DOHH2 (cell line): ENCODE results near the gene CCR3.

Source experiments
- H3F3A ChIP-seq: fragments of 200-600 bp; sonication (generic), shearing (Covaris generic); 2 replicates; pipeline ENCODE4 v1.6.0; 2016; ENCODE audit warnings: antibody characterized with exemption, mild to moderate bottlenecking; ENCODE audit not compliant: control insufficient read depth, insufficient read depth
- H3K27ac ChIP-seq: fragments of 200-600 bp; sonication (generic); 2 replicates; pipeline ENCODE4 v1.5.1; 2014; ENCODE audit warnings: low read depth, mild to moderate bottlenecking, low read length, moderate library complexity
- H3K27me3 ChIP-seq: fragments of 200-600 bp; sonication (generic); 2 replicates; pipeline ENCODE4 v1.6.1; 2014; ENCODE audit warnings: mild to moderate bottlenecking, low read length, mixed read lengths; ENCODE audit not compliant: control insufficient read depth
- H3K36me3 ChIP-seq: fragments of 200-600 bp; sonication (generic); 2 replicates; pipeline ENCODE4 v1.6.1; 2014; ENCODE audit warnings: mild to moderate bottlenecking, low read length, moderate library complexity, mixed read lengths; ENCODE audit not compliant: control insufficient read depth
- H3K4me1 ChIP-seq: fragments of 200-600 bp; sonication (generic); 2 replicates; pipeline ENCODE4 v1.6.1; 2014; ENCODE audit warnings: mild to moderate bottlenecking, low read length, mixed read lengths; ENCODE audit not compliant: control insufficient read depth
- H3K4me2 ChIP-seq: fragments of 200-600 bp; sonication (generic); 2 replicates; pipeline ENCODE4 v1.6.0; 2014; ENCODE audit warnings: mild to moderate bottlenecking, low read length, moderate library complexity
- H3K4me3 ChIP-seq: fragments of 200-600 bp; sonication (generic); 2 replicates; pipeline ENCODE4 v1.5.1; 2014; ENCODE audit warnings: mild to moderate bottlenecking, low read length, mixed read lengths
- H3K79me2 ChIP-seq: fragments of 200-600 bp; sonication (generic); 2 replicates; pipeline ENCODE4 v1.6.1; 2014; ENCODE audit warnings: mild to moderate bottlenecking, low read length, mixed read lengths; ENCODE audit not compliant: control insufficient read depth
- H3K9me2 ChIP-seq: fragments of 200-600 bp; sonication (generic); replicated peaks from 2 replicates; pipeline ENCODE4 v1.6.1; 2014; ENCODE audit warnings: mild to moderate bottlenecking, low read length, mixed read lengths; ENCODE audit not compliant: control insufficient read depth
- H3K9me3 ChIP-seq: fragments of 200-600 bp; sonication (generic); 2 replicates; pipeline ENCODE4 v1.6.1; 2014; ENCODE audit warnings: antibody characterized with exemption, low read length, mixed read lengths; ENCODE audit not compliant: control insufficient read depth, insufficient read depth
- H4K20me1 ChIP-seq: fragments of 200-600 bp; sonication (generic); 2 replicates; pipeline ENCODE4 v1.6.0; 2014; ENCODE audit warnings: low read depth, mild to moderate bottlenecking, antibody characterized with exemption, low read length, moderate library complexity; ENCODE audit not compliant: control insufficient read depth, insufficient read depth
- CTCF ChIP-seq: fragments of 200-600 bp; sonication (generic); IDR thresholded peaks from one replicate; pipeline ENCODE4 v1.5.1; 2014; ENCODE audit warnings: antibody characterized with exemption, mild to moderate bottlenecking, low read depth, low read length; ENCODE audit not compliant: poor library complexity, severe bottlenecking
- EZH2phosphoT487 ChIP-seq: fragments of 200-600 bp; sonication (generic); IDR thresholded peaks from 2 replicates; pipeline ENCODE4 v1.6.1; 2017; ENCODE audit warnings: borderline replicate concordance, mild to moderate bottlenecking, antibody characterized with exemption, low read length, moderate library complexity, mixed read lengths

Gene CCR3

GRCh38 chr3:46281551-46281950 lies 39.3 kb downstream of the CCR3 start:
- Histone ChIP-seq H3K36me3 (no peaks in the 10 kb centered on the region), H3K79me2 (no peaks in the 10 kb centered on the region), H3K4me3 (no peak overlapping the region), H3K27ac (no peak overlapping the region), H3F3A (no peaks in the 10 kb centered on the region), H3K27me3 (no peaks in the 10 kb centered on the region), H3K9me2 (no peaks in the 10 kb centered on the region), H3K4me2 (no peak overlapping the region), H3K4me1 (no peaks in the 10 kb centered on the region), H4K20me1 (no peaks in the 10 kb centered on the region), H3K9me3 (peaks cover 6% of the 10 kb centered on the region; the same call in 1 of the 2 replicates)
- TF ChIP-seq CTCF = no peak

DNA sequence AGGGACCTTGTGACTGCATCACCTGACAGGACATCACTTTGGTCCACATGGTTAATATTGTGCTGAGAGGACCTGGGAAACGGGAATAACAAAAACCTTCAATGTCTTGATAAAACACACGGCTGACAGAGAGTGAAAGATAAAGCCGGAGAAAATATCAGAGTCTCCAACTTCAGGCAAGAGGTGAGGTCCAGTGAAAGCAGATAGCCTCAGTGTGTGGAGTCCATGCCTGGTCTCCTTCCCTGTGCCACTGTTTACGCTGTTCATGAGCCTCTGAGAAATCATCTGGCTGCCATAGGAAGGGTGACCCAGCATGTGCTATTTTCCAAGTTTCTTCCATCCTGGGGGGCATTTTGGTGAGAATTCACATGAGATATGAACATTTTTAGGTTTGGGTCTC lies 39.8 kb downstream of the CCR3 start:
- H3K27ac ChIP-seq = no peak overlapping the region
- H3K4me2 ChIP-seq = no peak overlapping the region
- no peaks in the 10 kb centered on the region for H3K36me3 ChIP-seq
- H3K4me1 ChIP-seq = no peaks in the 10 kb centered on the region
- no peaks in the 10 kb centered on the region for H3K79me2 ChIP-seq
- H3K4me3 ChIP-seq = no peak overlapping the region
- peaks cover 6% of the 10 kb centered on the region; the same call in 1 of the 2 replicates for H3K9me3 ChIP-seq
- H4K20me1 ChIP-seq = no peaks in the 10 kb centered on the region
- H3K9me2 ChIP-seq = no peaks in the 10 kb centered on the region
- H3K27me3 ChIP-seq = no peaks in the 10 kb centered on the region
- no peaks in the 10 kb centered on the region for H3F3A ChIP-seq
- TF ChIP-seq EZH2phosphoT487 (no peak), CTCF (no peak)

DNA sequence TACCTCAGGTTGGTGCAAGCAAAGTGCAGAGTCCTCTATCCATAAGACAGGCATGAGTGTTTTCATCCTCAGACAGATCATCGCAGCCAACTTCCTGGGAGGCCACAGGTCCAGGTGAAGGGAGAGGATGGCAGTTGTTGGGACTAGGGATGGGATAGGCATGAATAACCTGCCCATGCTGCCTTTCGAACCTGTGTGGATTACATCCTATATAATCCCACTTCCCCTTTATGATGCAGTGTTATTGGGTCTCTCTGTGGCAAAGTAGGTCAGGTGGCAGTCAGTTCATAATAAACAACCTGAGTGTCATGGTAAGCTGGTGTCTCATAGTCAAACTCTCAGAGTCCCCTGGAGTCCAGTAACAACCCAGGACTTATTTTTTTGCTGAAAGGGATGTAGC lies 40.4 kb downstream of the CCR3 start:
- Histone ChIP-seq H3K9me3 (peaks cover 6% of the 10 kb centered on the region; the same call in 1 of the 2 replicates), H3K4me1 (no peaks in the 10 kb centered on the region), H3K27ac (no peak overlapping the region)

More for the DNA sequence above, 40.4 kb downstream of the CCR3 start:
- Histone ChIP-seq H3K9me2 (no peaks in the 10 kb centered on the region), H3K4me3 (no peak overlapping the region), H3K4me2 (no peak overlapping the region), H3F3A (no peaks in the 10 kb centered on the region), H3K79me2 (no peaks in the 10 kb centered on the region), H4K20me1 (no peaks in the 10 kb centered on the region), H3K36me3 (no peaks in the 10 kb centered on the region), H3K27me3 (no peaks in the 10 kb centered on the region)
- no peak for TF ChIP-seq CTCF
- TF ChIP-seq EZH2phosphoT487 = no peak
